GM13976 (cell line): ENCODE data around the gene ZNRF1.
"Not testable (repeated sequence)": the region's sequence is repeated elsewhere in the genome, so short reads cannot be mapped to it uniquely, and the experiment has no call there.

Experiments used
- DNase-seq: peaks from one replicate; pipeline ENCODE4 v3.0.0; 2012; ENCODE audit warnings: low spot score
- CTCF ChIP-seq: IDR thresholded peaks from 2 replicates; pipeline ENCODE4 v1.5.1; 2012; ENCODE audit warnings: borderline replicate concordance, mild to moderate bottlenecking; ENCODE audit not compliant: insufficient read depth; ENCODE audit errors: extremely low read depth, missing control alignments, control extremely low read depth
- in situ Hi-C: fragments of 300-500 bp; cut with MboI; formaldehyde crosslinking; loops from one replicate; pipeline ENCODE4 v1.12.0; 2022; ENCODE audit warnings: low sequenced_read_pairs, mixed read lengths, inconsistent platforms; ENCODE audit not compliant: unreplicated experiment

Gene ZNRF1

GRCh38 chr16:75024182-75024581 lies 25.4 kb downstream of the ZNRF1 start:
- DNase-seq = no peak
- no peak for TF ChIP-seq CTCF
- in situ Hi-C loops = no loop called here

- DNase-seq = no peak
- in situ Hi-C loops = no loop called here
- no peak for TF ChIP-seq CTCF
Observed at GRCh38 chr16:75024594-75024993, 25.8 kb downstream of the ZNRF1 start.

GRCh38 chr16:75025761-75026160 lies 26.9 kb downstream of the ZNRF1 start:
- DNase-seq = no peak
- no peak for TF ChIP-seq CTCF
- in situ Hi-C loops = no loop called here

- DNase-seq, in situ Hi-C loops: not testable (repeated sequence)
Observed at GRCh38 chr16:75026239-75026891, 27.5 kb downstream of the ZNRF1 start.

GRCh38 chr16:75026892-75027391 lies 28.1 kb downstream of the ZNRF1 start:
- TF ChIP-seq CTCF = no peak
- in situ Hi-C loops = no loop called here
- DNase-seq = no peak

- TF ChIP-seq CTCF = no peak
- in situ Hi-C loops = no loop called here
- DNase-seq = no peak
Observed at GRCh38 chr16:75027520-75028300, 28.9 kb downstream of the ZNRF1 start.

- no peak for DNase-seq
- in situ Hi-C loops = no loop called here
- TF ChIP-seq CTCF = no peak
Observed at GRCh38 chr16:75028544-75029135, 29.8 kb downstream of the ZNRF1 start.
